ENCODE measurements around the gene TAF5L.
A peak's percentile ranks its signal among the peaks of the same experiment; 100 is the strongest.

Gene TAF5L
- 58.5 reads per million, percentile 72 among the genes with 10 or more reads in this experiment for total RNA-seq

DNA sequence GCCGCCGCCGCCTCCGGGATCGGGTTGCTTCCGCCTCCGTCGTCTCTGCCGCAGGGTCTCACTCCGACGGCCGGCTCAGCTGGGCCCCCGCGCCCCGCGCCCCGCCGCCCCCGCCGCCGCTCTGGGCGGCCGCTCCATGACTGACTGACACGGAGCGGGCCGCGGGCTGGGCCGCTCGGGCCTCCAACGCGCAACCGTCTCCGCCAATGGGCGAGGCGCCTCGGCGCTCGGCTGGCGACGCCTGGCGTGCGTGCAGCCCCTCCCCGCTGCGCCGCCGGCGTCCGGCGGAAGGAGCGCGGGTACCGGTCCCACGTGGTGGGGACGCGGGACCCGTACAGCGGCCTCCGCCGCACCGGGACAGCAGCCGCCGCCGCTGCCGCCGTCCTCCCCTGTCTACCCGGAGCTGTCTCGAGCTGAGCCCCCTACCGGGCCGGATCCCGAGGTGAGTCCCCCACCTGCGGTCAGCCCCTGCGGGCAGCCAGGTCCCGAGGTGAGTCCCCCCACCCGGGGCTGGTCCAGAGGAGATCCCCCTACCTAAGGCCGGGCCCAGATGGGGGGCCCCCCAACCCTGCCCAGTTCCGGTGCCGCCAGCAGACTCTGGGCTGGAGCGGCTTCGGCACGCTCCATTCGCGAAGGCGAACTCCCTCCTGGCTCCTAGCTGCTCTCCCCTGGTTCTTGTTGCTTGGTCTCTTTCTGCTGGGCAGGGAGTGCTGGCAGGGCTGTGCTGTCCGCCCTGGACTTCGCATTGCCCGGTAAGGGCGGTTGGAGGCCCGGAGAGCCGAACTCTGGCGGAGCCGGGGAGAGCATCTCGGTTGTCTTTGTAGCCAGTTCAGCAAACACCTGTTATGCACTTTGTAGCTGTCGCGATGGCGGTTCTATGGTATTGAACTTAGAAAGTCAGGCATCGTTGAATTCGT is at the start of gene TAF5L, which contains the start of gene URB2:
TAF5L (minus strand) TSS at position 208 of the 917 bp plus-strand sequence. CDS start 11,640 bp downstream, outside the sequence.
URB2 (plus strand) TSS at position 333 of the 917 bp plus-strand sequence. CDS start 1,387 bp downstream, outside the sequence.
- peak; percentile 75 for DNase-seq

DNA sequence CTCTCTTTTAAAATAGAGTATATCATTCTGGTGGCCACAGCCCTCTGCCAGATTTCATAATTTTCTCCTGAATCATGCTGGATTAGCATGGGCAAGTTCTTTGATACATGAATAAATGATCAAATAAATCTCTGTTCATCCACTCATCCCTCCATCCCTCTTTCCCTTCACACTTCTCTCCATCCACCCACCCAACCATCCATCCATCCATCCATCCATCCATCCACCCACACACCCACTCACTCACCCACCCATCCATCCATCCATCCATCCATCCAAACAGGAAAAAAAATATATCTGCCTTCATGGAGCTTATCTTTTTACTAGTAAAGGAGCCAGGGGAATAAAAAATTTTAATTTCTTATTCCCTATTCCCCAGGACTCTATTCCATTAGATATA is 49.5 kb upstream of the TAF5L start:
- no peak for DNase-seq

DNA sequence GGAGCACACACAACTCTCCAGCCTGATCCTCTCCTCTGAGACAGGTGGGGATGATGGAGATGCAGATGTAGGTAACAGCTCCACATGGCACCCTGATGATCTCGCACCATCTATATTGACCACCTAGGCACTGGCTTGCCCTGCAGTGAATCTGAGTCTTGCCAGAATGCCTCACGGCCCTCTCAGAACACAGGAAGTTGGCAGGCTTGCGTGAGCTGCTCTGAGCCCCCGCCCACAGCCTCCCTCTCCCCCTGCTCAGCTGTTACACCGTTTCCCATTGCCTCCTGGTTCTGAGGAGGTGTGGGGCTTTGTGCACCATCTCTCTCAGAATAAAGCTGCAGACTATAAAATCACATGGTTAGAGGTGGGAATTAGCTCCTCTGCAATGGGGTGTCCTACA is 48.1 kb upstream of the TAF5L start:
- no peak for DNase-seq

DNA sequence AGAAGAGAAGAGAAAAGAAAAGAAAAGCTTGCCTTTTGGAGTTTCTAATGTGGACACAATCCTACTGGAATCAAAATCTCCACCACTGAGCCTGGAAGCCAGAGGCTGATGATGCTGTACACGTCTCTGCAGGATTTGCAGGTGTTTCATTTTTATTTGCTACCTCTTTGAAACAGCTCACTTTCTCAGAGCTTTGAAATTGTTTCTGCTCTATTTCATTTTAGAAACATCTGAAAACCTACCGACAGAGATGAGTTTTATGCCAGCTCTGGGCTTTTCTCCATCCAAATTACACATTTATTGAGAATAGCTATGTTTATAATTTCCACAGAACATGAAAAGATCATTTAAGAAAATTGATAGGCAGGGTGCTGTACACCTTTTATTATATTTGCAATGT is 46.3 kb upstream of the TAF5L start:
- no peak for DNase-seq

DNA sequence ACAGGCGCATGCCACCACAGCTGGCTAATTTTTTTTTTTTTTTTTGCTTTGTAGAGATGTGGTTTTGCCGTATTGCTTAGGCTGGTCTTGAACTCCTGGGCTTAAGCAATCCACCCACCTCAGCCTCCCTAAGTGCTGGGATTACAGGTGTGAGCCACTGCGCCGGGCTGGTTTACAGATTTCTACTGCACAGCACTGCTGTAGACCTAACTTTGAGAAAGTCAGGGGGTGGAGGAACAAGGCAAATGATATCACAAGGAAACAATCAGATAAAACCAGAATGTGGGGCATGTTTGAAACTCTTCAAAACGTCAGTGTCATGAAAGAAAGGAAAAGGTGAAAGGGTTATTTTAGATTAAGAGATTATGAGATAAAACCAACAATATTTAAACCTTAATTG is 45.4 kb upstream of the TAF5L start:
- DNase-seq: no peak

DNA sequence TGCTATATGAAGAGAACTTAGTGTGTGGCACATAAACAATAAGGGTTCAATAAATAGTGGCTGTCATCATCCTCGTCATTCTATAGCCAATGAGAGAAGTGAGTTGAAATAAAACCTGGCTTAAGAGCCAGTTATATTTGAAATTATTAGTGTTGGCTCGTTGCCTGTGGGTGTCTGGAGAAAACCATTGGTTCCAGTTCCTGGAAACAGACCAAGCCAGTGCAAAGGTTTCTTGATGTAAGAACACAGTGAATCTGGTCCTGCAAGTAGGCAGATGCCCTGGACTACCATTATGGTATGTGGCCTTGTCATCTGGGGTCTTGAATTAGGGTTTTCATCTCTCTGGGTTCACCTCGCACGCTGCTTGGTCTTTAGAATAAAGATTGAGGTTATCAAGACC is 43.4 kb upstream of the TAF5L start:
- no peak for DNase-seq

DNA sequence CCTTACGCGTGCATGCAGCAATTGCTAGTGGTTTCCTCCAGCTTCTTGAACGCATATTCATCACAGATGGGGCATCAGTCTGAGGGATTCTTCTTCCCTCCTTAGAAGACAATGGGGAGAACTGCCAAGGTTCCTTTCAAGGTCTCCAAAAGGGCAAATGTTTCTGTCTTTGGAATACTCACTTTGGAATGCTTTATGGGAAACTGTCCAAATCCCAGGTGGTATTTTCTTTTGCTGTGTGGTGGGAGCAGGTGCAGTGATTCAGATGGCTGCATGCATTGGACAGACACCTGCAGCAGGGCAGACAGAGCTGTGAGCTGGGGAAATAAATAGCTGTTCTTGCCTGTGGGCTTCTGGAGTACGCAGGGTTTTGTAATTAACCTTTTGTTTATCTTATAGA is 40.7 kb upstream of the TAF5L start:
- DNase-seq: no peak

DNA sequence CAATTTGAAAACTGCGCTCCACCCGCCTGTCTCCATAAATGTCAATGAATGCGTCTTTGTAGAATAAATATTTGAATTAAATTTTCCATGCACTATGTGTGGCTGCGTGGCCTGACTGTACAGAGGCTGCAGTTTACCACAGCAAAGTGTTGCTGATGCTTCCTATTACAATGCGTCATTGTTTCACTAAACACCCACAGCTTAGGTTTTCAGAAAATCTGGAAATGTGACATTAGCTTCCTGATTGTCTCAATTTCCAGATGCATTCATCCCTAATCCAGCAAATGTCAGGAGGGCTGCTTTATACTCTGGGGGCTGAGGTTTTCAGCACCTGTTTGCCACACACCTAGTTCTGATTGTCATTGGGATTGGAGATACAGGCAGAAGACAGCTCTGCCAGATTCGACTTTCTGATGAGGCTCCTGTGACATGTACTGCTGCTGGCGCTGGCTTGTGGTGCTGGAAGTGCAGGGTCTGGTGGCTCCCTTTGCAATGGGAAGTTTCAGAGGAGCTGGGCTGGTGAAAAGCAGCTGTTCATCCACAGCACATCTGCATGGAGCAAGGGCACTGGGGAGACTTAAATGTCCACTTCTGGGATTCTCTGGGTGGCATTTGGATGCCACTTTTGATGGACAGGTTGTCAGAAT is 40.1 kb upstream of the TAF5L start:
- no peak for DNase-seq

DNA sequence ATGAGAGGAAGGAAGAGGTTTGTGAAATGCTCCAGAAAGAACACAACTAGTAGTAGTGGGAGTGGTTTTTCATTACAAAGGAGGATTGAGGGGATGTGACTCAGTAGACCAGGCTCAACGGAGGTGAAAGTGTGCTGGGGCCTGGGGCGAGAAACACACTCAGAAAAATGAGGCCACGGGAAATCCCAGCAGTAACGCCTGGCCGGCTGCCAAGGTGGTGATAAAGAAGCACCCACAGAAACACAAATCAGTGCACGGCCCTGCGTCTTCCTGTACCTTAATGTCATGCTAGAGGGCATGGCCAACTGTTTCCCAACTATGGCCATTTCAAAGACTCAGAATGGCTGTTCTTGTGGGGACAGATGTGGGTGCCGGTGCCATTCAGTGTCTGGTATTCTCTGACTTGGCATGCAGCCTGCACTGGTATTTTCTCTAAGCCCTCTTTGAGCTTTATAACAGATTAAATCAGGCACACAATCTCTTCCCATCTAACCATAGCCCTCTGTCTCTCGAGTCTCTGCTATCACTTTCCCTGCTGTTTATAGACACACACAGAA is 38.3 kb upstream of the TAF5L start:
- DNase-seq: peak; percentile 52

DNA sequence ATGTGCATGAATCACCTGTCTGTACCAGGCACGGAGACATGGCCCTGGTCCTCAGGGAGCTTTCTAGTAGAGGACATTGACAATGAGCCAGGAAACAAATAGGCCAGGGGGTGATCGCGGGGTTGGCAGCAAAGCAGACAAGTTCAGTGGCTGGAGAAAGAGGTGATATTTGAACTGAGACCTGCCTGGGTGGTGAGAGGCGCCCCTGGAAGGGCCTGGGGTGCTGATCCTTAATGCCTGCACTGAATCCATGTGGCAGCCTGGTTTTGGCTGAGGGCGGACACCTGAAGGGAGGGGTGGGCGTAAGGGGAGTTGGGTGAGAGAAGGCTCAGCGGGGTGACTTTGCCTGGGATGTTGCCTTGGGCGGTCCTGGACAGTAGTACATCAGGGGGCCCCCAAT is 36.0 kb upstream of the TAF5L start:
- DNase-seq: no peak

DNA sequence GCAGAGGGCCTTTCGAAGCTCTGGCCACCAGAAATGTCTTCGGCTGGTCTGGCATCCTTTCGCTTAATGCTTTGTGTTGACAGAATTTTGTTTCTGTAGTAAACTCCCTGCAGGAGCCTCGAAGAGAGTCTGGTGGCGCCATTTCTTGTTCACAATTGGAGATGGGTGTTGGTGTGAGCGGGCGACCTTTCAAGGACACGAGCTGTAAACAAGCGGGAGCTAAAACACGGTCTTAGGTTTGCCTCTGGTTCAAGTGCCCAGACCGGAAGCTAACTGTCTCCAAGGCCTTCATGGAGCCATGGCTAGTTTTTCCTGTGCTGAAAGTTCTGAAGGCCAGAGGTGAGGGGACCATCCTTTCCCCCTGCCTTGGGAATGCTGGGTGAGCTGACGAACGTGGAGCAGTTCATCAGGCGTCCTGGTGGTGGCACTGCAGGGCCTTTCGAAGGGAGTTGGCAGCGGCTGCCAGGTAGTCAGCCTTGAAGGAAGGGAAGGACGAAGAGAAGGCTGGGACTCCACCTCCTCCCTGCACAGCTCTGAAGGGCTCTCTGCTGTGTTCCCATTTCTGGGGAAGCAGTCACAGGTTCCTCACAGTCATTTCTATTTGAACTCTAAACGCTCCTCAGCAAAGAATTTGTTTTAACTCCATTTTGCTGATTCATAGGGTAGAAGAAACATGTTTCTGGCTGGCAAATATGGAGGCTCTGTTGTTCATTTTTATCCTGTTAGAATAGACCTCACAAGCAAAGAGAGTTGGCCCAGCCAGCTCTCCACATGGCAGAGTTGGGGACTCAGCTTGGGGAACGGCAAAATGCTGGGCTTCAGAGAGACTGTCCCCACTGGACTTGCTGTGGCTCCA is 35.3 kb upstream of the TAF5L start:
- DNase-seq: peak; percentile 60

DNA sequence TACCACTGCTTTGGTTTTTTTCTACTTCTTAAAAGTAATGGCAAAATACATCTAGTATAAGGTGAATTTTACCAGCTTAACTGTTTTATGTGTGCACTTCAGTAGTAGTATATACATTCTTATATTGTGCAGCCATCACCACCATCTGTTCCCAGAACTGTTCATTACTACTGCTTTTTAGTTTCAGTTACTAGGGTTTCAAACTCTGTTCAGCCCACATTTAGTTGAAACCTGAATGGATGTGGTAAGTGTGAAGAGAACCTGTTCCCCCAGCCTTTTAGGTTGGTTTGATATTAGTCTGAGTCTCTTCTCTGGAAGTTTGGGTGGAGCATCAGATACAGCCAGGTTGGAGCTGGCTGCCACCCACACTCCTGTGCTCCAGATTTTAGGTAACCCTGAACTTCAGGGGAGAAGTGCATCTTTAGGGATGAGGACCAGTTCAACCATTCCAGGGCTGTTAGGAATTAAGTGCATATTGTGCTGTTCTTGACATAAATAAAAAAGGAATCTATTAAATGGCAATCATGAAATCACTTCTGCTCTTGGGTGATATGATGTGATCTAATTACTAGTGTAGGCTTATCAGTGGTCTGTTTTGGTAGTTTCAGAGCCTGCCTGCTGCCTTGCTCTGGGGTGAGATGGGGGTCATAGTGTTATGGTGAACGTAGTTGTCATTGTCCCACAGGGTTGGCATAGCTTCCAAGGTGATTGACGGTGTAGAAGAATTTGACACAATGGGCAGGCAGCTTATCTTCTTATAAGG is 32.3 kb upstream of the TAF5L start:
- no peak for DNase-seq

DNA sequence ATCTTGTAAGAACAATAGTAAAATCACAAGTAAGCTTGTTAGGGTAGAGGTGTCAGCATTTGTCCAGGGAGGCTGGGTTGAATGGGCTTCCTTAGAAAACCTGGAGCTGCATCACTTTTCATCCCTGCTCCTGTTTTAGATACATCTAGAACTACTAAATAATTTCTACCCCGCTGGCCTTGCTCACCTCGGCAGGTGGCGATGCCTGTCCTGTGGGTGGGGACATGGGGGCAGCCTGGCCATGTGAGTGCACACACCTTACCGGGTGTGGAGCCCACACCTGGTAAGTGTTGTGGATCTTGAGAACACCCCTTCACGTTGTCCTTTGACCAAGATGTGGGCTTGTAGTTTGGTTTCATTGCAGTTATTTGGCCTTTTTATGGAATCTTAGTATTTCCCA is 29.9 kb upstream of the TAF5L start:
- DNase-seq: no peak

DNA sequence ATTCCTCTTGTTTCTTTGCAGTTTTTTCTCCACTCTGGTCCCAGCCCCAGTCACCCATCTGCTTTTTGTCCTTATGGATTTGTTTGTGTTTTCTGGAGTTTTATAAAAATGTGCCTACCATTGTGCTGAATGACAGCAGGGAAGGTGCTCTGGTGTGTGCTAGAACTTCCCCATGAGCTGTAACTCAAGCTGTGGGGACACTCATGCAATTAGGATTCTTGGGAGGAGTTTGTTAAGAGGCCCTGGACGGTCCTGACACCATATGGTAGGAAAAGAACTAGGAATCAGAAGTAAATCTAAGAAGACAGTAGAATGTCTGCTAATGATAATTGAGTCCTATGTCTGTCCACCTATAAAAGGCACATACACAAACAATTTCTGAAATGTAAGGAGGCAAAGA is 27.5 kb upstream of the TAF5L start:
- no peak for DNase-seq

DNA sequence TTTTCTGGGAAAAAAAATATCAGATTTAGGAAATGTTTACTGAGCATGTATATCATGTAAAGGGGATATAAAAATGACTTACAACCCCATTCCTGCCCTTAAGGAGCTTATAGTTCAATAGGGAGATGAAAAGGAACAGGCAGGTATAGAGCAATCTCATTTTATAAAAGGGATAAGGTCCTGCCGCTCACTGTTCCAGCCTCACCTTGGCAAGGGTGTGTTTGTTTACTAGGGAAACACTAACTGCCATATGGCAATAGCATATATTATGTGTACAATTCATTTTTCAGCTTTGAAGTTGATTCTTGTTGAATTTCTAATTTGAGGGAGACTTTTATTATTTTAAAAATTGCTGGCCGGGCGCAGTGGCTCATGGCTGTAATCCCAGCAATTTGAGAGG is 25.6 kb upstream of the TAF5L start:
- DNase-seq: no peak

DNA sequence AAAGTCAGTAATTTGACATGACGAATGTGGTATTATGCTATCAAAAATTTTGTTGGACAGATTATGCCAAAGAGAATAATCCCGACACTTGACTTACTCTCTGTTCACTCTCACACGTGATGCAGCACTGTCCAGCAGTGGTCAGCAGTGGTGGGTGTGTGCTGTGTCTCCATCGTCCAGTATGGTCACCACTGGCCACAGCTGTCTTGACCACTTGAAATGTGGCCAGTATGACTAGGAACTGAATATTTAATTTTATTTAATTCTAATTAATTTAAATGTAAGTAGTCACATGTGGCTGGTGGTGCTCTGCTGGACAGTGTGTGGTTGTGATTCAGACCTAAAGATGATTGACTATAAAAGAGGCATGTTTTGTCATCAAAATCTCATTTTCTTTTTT is 24.1 kb upstream of the TAF5L start:
- no peak for DNase-seq

DNA sequence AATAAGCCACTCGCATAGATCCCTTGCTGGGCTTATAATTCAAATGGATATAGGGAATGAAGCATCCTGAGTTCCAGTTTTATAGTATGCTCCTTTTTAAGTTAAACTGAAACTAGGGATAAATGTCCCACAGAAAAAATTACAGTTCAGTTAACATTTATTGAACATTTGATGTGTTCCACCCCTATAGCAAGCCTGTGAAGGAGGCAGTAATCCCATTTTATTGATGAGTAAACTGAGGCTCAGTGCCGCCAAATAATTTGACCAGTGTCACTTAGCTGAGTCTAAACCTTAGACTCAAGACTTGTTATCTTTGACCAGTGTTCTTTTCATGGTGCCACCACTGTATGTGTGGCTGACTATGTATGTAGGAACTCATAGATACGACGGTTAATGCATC is 22.5 kb upstream of the TAF5L start:
- DNase-seq: no peak

DNA sequence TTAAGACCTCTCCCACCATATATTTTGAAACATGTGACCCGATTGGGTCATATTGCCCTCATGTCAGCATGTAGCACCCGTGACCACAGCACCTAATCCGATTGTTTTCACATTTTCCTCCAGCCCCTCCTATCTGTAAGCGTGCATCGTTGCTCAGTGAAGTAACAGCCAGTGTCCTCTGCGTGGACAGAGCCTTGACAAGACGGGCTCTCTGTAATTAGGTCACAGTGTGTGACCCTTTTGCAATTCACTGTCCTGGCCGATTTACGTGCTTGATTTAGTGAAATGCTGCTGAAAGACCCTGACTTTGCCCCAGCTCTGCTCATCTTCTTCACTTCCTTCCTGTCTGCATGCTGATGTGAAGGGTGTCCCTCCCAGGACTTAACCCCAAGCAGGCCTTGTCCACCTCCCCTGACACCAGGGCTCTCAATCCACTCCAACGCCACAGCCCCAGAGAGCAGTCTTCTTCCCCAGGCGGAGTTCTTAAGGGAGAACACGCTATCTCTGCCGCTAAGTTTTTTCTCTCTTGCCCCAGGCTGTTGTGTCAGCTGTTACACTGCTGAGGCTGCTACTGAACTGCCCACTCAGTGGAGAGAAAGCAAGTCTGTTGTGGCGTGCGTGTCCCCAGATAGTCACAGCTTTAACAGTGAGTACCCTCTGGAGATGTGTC is 19.5 kb upstream of the TAF5L start:
- no peak for DNase-seq

DNA sequence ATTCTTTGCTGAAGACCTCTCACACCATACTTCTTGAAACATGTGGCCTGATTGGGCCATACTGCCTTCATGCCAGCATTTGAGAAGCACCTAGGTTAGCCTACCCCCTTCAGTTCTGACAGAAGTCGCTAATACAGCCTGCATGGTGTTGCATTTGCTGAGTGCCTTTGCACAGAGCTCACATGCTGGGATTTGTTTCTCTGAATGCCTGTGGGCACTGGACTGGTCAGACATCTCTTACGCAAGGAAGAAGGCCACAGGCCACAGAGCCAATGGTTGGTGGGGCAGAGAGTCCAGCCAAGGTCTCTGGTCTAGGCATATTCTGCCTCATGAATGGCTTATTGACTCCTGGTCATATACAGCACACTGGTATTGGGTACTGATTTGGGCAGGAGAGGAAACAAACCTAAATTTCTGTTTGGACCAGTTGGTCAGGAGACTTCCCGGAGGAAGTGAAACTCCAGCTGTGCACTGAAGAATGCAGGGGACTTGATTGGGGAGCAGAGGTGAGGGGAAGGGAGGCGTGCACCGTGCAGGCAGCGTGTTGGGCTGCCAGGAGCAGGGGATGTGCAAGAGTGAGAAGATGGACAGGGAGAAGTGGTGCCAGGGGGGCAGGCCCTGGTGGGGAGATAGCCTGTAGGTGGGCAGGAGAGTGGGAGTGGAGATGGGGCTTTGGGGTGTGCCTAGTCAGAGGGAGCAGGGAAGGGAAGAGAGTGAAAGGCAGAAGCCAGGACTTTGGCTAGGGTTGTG is 18.2 kb upstream of the TAF5L start:
- DNase-seq: no peak

DNA sequence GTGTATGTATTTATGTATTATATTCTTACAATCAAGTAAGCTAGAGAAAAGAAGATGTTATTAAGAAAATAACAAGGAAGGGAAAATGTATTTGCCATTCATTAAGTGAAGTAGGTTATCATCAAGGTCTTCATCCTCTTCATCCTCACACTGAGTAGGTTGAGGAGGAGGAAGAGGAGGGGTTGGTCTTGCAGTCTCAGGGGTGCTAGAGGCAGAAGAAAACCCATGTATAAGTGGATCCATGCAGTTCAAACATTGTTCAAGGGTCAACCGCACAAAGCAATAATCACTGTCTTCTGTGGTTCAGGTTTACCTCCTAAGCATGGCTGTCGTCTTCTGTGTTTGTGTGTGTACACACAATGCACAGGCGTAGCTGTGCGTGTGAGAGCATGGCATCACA is 17.0 kb upstream of the TAF5L start:
- DNase-seq: no peak

DNA sequence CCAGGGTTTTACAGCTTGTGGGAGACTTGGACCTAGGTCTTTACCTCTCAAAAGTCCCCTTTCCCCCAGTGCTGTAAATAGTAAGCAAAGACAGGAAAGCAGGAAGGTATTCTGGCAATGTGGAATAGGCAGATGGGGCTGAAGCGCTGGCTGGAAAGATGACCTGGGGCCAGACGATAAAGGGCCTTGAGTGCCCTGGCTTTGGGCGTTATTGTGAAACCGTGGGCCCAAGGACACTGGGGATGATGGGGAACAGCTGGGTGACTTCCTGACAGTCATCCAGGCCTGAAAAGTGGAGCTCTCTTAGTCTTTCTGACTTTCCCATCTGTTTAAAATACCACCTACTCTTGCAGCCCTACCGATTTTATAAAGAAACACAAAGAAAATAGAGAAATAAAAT is 16.5 kb upstream of the TAF5L start:
- no peak for DNase-seq
